GM19455 (cell line): ENCODE results near the gene ZNF559.

Experiments used
- ATAC-seq: cut with Tn5 transposase; IDR thresholded peaks from one replicate; pipeline ENCODE4 v1.9.1; 2021; ENCODE audit not compliant: unreplicated experiment

The ZNF559 gene

DNA sequence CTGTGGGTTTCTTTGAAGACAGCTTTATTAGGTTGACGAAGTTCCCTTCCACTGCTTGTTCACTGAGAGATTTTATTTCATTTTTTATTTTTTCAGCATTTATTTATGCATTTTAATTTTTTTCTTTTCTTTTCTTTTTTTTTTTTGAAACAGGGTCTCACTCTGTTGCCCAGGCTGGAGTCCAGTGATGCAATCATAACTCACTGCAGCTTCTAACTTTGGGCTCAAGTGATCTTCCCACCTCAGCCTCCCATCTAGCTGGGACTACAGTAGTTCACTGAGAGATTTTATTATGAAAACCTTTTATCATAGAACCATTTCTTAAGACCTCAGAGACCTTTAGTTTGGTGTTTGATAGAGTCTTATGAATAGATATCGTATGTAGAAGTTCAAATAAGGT lies 28.5 kb downstream of the ZNF559 start:
- ATAC-seq, result no peak

DNA sequence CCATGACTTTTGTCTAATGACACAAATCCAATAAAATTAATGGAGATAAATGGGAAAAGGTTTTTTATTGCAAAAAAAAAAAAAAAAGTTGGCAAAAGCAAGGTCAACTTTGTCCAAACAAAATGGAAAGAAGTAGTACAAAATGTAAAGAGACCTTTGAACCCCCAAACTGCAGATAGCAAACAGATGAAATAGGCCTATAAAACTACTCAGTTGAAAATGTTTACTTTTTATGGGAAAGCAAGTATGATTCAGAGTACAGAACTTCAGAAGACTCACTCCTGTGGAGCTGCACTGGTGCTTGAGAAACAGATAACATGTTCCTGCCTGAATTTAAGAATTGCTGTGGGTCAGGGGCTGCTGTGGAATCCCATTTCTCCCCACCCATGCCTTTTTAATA lies 29.0 kb downstream of the ZNF559 start:
- ATAC-seq, result no peak

DNA sequence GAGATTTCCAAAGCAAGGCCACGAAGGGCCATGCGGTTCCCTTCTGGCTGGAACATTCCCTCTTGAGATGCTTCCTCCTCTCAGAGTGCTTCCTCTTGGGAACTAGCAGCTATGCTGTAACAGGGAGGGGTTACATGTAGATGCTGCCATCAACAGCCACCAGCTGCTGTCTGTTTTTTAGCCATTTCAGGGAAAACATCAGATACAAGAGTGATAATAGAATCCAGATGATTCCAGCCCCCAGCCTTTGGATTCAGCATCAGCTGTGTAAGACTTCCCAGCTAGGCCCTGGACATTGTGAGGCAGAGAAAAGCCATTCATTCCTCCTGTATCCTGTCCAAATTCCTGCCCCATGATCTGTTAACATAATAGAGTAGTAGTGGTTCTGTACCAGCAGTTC lies 30.7 kb downstream of the ZNF559 start:
- ATAC-seq, result no peak

DNA sequence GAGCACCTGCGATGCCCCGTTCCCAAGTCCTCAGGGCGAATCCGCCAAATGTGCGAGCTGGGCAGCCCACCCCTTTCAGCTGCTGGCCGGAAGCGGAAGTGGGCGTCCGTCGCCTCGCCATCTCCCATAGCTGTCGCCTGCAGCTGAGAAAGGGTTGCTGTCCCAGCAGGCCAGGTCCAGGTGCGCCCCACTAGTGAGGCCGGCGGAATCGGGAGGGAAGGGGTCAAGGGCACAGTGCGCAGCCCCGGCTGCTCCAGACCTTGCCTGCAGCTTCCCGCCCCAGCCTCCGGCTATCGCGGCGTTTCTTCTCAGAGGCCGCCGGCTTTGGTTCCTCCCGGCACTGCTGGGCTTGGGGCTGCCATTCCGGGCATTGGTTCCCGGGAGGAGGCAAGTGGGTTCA lies 38.9 kb downstream of the ZNF559 start, which contains the start of gene ZNF177:
TSS of gene ZNF177 (plus strand) at position 109 of the 400 bp plus-strand sequence. CDS start 15,299 bp downstream, outside the sequence.
- ATAC-seq, result no peak

DNA sequence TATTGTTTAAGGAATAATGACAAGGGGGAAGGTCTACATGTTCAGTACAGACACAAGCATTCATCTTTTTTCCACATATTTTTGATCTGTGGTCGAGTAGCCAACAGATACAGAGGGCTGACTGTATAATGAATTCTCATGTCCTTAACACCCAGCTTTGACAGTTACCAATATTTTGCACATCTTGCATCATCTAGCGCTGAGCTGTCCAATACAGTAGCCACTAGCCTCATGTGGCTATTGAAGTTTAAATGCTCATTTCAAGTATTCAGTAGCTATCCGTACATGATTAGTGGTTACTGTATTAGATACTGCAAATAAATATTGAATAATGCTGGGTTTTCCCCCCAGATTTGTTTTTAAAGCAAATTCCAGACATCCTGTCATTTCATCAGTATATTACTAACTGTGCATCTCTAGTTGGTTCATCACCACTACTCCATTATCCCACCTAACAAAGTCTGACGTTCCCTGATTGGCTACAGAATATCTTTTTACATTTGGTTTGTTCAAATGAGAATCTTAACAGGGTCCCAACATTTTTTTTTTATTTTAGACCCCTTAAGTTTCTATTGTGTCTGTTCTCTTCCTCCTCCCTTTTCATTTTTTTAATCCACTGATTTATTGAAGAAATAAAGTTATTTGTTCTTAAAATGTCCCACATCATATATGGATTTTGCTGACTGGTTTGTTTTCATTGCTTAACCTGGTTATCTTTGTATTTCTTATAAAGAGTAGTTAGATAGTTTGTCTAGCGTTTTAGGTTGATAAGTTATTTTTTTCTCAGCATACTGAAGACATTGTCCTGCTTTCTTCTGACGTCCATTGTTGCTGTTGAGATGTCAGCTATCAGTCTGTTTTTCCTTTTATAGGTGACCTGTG lies 47.0 kb downstream of the ZNF559 start:
- no peak for ATAC-seq

DNA sequence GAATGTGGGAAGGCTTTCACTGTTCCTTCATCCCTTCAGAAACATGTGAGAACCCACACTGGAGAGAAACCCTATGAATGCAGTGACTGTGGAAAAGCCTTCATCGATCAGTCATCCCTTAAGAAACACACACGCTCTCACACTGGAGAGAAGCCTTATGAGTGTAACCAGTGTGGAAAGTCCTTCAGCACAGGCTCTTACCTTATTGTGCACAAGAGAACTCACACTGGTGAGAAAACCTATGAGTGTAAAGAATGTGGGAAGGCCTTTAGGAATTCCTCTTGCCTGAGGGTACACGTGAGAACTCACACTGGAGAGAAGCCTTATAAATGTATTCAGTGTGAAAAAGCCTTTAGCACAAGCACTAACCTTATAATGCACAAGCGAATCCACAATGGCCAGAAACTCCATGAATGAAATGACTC lies 57.4 kb downstream of the ZNF559 start:
- no peak for ATAC-seq
